ENCODE results near the gene TMEM256. TPM values are rescaled to one million over a fixed set of nuclear protein-coding genes. Genes with fewer than 3 reads are reported as not detected.

Gene TMEM256
- total and polyA plus RNA-seq, 9 of the 15 experiments (the other 6 are each of a cell fraction or from before 2014, with no cell fraction given): 43.4 to 177 (median 68.5) TPM

DNA sequence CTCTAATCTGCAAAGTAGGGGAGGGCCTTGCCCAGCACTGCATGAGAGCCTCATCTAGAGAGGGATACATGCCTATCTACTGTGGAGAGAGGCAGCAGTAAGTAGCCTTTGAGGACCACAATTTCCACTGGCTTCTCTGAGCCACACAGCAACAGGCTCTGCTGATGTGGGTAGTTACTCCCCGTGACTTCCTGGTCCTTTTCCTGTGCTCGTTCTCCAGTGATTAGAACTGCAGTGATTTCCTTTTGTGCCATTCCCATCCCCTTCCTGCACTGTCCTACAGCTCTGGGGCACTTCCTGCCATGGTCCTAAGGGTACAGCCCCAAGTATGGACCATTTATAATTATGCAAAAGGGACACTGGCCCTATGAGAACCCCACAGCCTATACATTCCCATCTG is 12.6 kb downstream of the TMEM256 start:
- intact Hi-C loops (cut with micrococcal nuclease): no loop called here
- in situ Hi-C loops (cut with MboI): no loop called here
- H3K9me3 ChIP-seq (replicated peaks; ENCODE audit: control insufficient read depth, insufficient read depth, low read depth, low read length): no peaks in the 10 kb centered on the region
- CTCF ChIA-PET (ENCODE audit: low intra/inter-chr PET ratio): no interaction called here
- WGBS (ENCODE audit: insufficient coverage, low coverage, missing lambda C conversion rate): no CpG with 5 or more reads among the region's 2 CpGs
- no peak overlapping the region for H3K4me3 ChIP-seq
- H4K20me1 ChIP-seq (replicated peaks; ENCODE audit: control insufficient read depth, insufficient read depth, low read length): no peaks in the 10 kb centered on the region
- no peaks in the 10 kb centered on the region for H3K79me2 ChIP-seq (ENCODE audit: control insufficient read depth, insufficient read depth, low read length)
- peaks cover 8% of the 10 kb centered on the region; the same call in 1 of the 3 replicates for H3K36me3 ChIP-seq (ENCODE audit: control insufficient read depth, insufficient read depth, low read length)
- H2AFZ ChIP-seq (ENCODE audit: low read depth, low read length): no peak overlapping the region
- TF ChIP-seq ESRRA (IDR thresholded peaks at IDR 0.05; ENCODE audit: borderline replicate concordance, low read depth) (no peak), ZNF75A (CRISPR knock-in tag; IDR thresholded peaks at IDR 0.05) (no peak), YY1 (IDR thresholded peaks at IDR 0.05; ENCODE audit: borderline replicate concordance in 1 of 3, control insufficient read depth in 1 of 3, extremely low read depth in 1 of 3, insufficient read depth in 3 of 3, insufficient read length in 1 of 3, insufficient replicate concordance in 2 of 3, low read depth in 1 of 3, low read length in 2 of 3) (no peak), ZNF766 (CRISPR knock-in tag; conservative IDR thresholded peaks at IDR 0.05) (no peak), ZNF212 (CRISPR knock-in tag; IDR thresholded peaks at IDR 0.05) (no peak), ZNF282 (CRISPR knock-in tag; IDR thresholded peaks at IDR 0.05) (no peak), SMAD3 (CRISPR knock-in tag; conservative IDR thresholded peaks at IDR 0.05) (no peak), BCOR (IDR thresholded peaks at IDR 0.05) (no peak), ZBED1 (IDR thresholded peaks at IDR 0.05) (no peak), ZNF133 (CRISPR knock-in tag; IDR thresholded peaks at IDR 0.05) (no peak), TRIM25 (IDR thresholded peaks at IDR 0.05; ENCODE audit: borderline replicate concordance) (no peak), SMARCA5 (IDR thresholded peaks at IDR 0.05) (no peak), NFRKB (IDR thresholded peaks at IDR 0.05; ENCODE audit: low read depth) (no peak), HMG20A (CRISPR knock-in tag; conservative IDR thresholded peaks at IDR 0.05) (no peak), RBM34 (IDR thresholded peaks at IDR 0.05; ENCODE audit: borderline replicate concordance, insufficient read depth, low read length) (no peak)
- TF ChIP-seq, protein P1, sequence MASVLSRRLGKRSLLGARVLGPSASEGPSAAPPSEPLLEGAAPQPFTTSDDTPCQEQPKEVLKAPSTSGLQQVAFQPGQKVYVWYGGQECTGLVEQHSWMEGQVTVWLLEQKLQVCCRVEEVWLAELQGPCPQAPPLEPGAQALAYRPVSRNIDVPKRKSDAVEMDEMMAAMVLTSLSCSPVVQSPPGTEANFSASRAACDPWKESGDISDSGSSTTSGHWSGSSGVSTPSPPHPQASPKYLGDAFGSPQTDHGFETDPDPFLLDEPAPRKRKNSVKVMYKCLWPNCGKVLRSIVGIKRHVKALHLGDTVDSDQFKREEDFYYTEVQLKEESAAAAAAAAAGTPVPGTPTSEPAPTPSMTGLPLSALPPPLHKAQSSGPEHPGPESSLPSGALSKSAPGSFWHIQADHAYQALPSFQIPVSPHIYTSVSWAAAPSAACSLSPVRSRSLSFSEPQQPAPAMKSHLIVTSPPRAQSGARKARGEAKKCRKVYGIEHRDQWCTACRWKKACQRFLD (CRISPR knock-in tag; IDR thresholded peaks at IDR 0.05): no peak
- no peak overlapping the region for H3K27ac ChIP-seq (ENCODE audit: extremely low read depth, low read depth, low read length)
- H3K9me1 ChIP-seq (ENCODE audit: control insufficient read depth, insufficient read depth, low read length): no peaks in the 10 kb centered on the region
- FAIRE-seq: no peak
- BruUV-seq (replicated peaks): no TSS peak
- H3K4me2 ChIP-seq (ENCODE audit: insufficient read depth, low read length): no peak overlapping the region
- no peak for ATAC-seq
- H3K4me1 ChIP-seq (replicated peaks in 1 of 2; ENCODE audit: control insufficient read depth in 2 of 2, insufficient read depth in 2 of 2, low read length in 2 of 2): peaks cover 3 to 24% of the 10 kb centered on the region in 2 experiments; a peak in 4 of 5 replicates
- H3K9ac ChIP-seq (ENCODE audit: insufficient read depth in 1 of 2, low read depth in 2 of 2, low read length in 2 of 2): no peak overlapping the region
- DNase-seq (ENCODE audit: extremely low read depth in 1 of 4, low spot score in 3 of 4): no peak
- H3K27me3 ChIP-seq (ENCODE audit: control insufficient read depth in 2 of 2, insufficient read depth in 2 of 2, low read length in 2 of 2): no peaks in the 10 kb centered on the region
- POLR2A ChIA-PET: no interaction called here
